ENCODE data around the gene TIMP3. TPM values are rescaled to one million over a fixed set of nuclear protein-coding genes. Genes with fewer than 3 reads are reported as not detected.
A peak's percentile ranks its signal among the peaks of the same experiment; 100 is the strongest.

Gene TIMP3
- total RNA-seq, 1 experiment from 2014 or later, result 0.87 TPM

DNA sequence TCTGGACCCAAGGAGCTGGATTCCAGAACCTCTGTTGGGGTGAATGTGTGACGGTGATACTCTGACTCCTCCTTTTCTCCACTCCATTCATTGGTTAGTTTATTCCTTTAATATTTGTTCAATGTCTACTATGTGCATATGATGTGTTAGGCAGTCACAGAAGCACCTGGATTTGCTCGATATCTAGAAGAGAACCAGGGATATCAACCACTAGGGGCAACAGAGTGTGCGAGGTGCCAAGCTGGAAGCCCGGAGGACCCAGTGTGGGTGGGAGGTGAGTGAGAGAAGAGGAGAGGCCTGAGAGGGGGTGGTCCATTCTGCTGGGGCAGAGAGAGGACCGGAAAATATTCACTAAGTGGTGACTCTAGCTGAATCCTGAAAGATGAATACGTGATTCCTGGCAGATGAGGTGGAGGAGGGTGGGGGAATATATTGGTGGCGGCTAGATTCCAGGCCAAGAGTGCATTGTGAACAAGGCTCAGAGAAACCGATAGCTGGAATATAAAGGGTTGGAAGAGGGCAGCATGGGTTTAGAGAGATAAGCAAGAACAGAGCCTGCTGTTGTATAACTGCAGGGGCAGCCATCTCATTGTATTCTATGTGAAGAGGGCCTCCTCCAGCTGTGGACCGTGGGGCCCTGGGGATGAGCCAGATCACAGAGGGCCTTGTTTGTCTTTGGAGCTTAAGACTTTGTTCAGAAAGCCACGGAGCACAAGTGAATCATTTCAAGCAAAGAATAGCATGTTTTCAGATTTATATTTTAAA lies 6.9 kb upstream of the TIMP3 start:
- no peak overlapping the region for H3K4me2 ChIP-seq (ENCODE audit: insufficient read depth, insufficient read length, low read length)
- no peak overlapping the region for H3K56ac ChIP-seq (ENCODE audit: insufficient read length, low read depth, low read length)
- H2BK12ac ChIP-seq (ENCODE audit: insufficient read length, low read depth, low read length), result no peak overlapping the region
- no peak overlapping the region for H3K9ac ChIP-seq (ENCODE audit: extremely low read depth, insufficient read length, low read length)
- no peak overlapping the region for H2AK5ac ChIP-seq (ENCODE audit: insufficient read length, low read length)
- no peak overlapping the region for H3K14ac ChIP-seq (ENCODE audit: insufficient read depth, low read length)
- no peak overlapping the region for H3K23ac ChIP-seq (ENCODE audit: insufficient read length, low read depth, low read length)
- no peak overlapping the region for H2BK20ac ChIP-seq (ENCODE audit: low read depth, low read length, poor library complexity, severe bottlenecking)
- H4K8ac ChIP-seq (replicated peaks; ENCODE audit: insufficient read length, low read depth, low read length), result no peak overlapping the region
- no peak overlapping the region for H3K27ac ChIP-seq (ENCODE audit: insufficient read length, low read depth, low read length)
- no peak overlapping the region for H3K27ac Mint-ChIP-seq
- H2AFZ ChIP-seq (ENCODE audit: low read length), result no peak overlapping the region
- no peaks in the 10 kb centered on the region for H3K9me3 Mint-ChIP-seq
- peaks cover 0 to 10% of the 10 kb centered on the region in 2 experiments; a peak in 3 of 4 replicates for H3K4me1 Mint-ChIP-seq
- TF ChIP-seq, protein P1, sequence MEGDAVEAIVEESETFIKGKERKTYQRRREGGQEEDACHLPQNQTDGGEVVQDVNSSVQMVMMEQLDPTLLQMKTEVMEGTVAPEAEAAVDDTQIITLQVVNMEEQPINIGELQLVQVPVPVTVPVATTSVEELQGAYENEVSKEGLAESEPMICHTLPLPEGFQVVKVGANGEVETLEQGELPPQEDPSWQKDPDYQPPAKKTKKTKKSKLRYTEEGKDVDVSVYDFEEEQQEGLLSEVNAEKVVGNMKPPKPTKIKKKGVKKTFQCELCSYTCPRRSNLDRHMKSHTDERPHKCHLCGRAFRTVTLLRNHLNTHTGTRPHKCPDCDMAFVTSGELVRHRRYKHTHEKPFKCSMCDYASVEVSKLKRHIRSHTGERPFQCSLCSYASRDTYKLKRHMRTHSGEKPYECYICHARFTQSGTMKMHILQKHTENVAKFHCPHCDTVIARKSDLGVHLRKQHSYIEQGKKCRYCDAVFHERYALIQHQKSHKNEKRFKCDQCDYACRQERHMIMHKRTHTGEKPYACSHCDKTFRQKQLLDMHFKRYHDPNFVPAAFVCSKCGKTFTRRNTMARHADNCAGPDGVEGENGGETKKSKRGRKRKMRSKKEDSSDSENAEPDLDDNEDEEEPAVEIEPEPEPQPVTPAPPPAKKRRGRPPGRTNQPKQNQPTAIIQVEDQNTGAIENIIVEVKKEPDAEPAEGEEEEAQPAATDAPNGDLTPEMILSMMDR (conservative IDR thresholded peaks at IDR 0.05), result peak; percentile 55
- no peak overlapping the region for H2BK15ac ChIP-seq (ENCODE audit: low read depth, low read length)
- H2BK120ac ChIP-seq (ENCODE audit: low read depth, low read length, poor library complexity, severe bottlenecking), result no peak overlapping the region
- no peaks in the 10 kb centered on the region for H3K27me3 ChIP-seq (ENCODE audit: insufficient read depth, low read length)
- no peaks in the 10 kb centered on the region for H3K9me3 ChIP-seq (ENCODE audit: control insufficient read depth, low read depth, low read length)
- H3T11ph ChIP-seq (ENCODE audit: low read length), result no peak overlapping the region
- no peak overlapping the region for H3K4me3 Mint-ChIP-seq
- no CpG with 5 or more reads among the region's 10 CpGs for WGBS (ENCODE audit: extremely low coverage, insufficient read length, low lambda C conversion rate)
- no peak overlapping the region for H3K4ac ChIP-seq (ENCODE audit: low read depth, low read length)
- no peak overlapping the region for H4K91ac ChIP-seq (ENCODE audit: insufficient read length, low read depth, low read length)
- no peak overlapping the region for H4K5ac ChIP-seq (ENCODE audit: insufficient read length, low read depth, low read length)
- no peaks in the 10 kb centered on the region for H3K79me2 ChIP-seq (ENCODE audit: insufficient read depth, low read length)
- H3K18ac ChIP-seq (ENCODE audit: insufficient read length, low read depth, low read length), result no peak overlapping the region
- no peaks in the 10 kb centered on the region for H4K20me1 ChIP-seq (ENCODE audit: control insufficient read depth, insufficient read depth, insufficient read length)
- no peaks in the 10 kb centered on the region for H3K79me1 ChIP-seq (ENCODE audit: insufficient read depth, low read depth, low read length, poor library complexity, severe bottlenecking)
- H3K4me1 ChIP-seq (ENCODE audit: insufficient read depth, low read length), result no peaks in the 10 kb centered on the region
- no peak overlapping the region for H2BK5ac ChIP-seq (ENCODE audit: insufficient read length, low read length)
- peak; percentile 35 for DNase-seq
- H3K27me3 Mint-ChIP-seq (ENCODE audit: low read depth), result no peaks in the 10 kb centered on the region; the same call in 1 of the 2 replicates
- peaks cover 0 to 17% (median 6%) of the 10 kb centered on the region in 3 experiments; a peak in 3 of 7 replicates for H3K36me3 Mint-ChIP-seq (ENCODE audit: insufficient read depth in 1 of 3, low read depth in 3 of 3)
- H3K23me2 ChIP-seq (ENCODE audit: insufficient read length, low read depth, low read length, poor library complexity, severe bottlenecking), result no peaks in the 10 kb centered on the region
